DMS153 (cell line): ENCODE measurements around the gene CIB1.
"Not testable (repeated sequence)": the region's sequence is repeated elsewhere in the genome, so short reads cannot be mapped to it uniquely, and the experiment has no call there.

Experiments
- DNase-seq: peaks from one replicate; lab custom pipeline; 2025; lab: John Stamatoyannopoulos, UW

CIB1 gene

GRCh38 chr15:90233387-90234095 is at the start of gene CIB1:
Gene CIB1 (minus strand): TSS chr15:90233941. CDS start chr15:90233885, 56 bp downstream.
- peak; percentile 67 for DNase-seq

DNA sequence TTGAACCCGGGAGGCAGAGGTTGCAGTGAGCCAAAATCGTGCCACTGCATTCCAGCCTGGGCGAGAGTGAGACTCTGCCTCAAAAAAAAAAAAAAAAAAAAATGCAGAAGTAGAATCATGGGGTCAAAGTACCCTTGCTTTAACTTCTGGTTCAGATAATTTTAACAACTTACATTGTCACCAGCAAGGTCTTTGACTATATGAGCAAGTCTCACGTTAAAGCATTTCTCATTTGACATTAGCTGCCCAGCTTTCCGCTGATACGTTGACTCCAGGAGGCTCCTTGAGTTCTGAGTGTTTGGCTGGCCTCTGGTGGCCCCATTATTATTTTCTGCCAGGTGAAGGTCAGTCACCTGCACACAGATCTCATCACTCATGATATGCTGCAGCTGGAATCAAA is 47.9 kb upstream of the CIB1 start:
- DNase-seq, result not testable (repeated sequence)

GRCh38 chr15:90280743-90281142 is 47.0 kb upstream of the CIB1 start:
- DNase-seq, result not testable (repeated sequence)

GRCh38 chr15:90278467-90278866 is 44.7 kb upstream of the CIB1 start:
- DNase-seq, result not testable (repeated sequence)

DNA sequence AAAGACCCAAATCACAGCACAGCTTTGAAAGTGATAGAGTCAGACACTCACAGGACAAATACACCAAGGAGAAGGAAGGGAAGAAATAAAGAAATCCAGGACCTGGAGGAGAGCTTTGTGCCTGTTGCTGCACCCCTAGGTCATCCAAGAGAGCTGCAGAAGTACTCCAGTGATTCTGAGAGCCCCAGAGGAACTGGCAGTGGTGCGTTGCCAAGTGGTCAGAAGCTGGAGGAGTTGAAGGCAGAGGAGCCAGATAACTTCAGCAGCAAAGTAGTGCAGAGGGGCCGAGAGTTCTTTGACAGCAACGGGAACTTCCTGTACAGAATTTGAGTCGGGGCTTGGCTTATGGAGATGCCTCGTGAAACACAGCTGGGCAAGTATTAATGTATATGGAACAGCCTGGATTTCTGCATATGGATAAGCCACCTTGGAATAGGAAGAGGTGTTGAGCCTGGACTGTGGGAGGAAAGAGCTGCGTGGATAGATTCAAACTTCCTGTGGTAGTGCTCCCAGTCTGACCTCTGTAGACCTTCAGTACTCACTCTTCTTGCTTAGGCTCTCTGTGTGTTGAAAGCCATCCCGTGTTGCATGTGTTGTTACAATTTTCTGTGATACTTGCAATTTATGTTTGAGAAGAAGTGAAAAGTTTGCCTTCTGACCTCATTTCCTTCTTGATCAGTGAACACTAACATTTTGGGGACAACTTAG is 37.9 kb upstream of the CIB1 start:
- no peak for DNase-seq

DNA sequence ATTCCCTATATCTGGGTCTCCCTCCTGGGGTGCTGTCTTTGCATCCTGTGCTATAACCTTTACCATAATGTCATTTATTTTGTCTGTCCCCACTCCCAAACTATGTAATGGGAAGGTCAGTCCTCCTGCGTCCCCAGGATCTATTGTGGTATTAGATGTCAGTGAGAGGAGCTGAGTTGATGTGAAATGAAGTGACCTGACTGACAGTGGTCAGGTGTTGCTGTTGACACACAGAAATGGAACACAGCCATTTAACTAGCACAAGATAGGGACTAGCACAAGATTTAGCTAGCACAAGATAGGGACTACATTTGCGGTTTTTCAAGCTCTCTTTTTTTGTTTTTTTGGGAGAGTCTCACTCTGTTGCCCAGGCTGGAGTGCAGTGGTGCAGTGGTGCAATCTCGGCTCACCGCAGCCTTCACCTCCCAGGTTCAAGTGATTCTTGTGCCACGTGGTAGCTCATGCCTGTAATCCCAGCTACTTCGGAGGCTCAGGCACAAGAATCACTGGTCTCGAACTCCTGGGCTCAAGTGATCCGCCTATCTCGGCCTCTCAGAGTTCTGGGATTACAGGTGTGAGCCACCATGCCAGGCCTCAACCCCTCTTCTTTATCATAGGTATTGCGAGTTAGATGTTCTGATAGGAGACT is 36.9 kb upstream of the CIB1 start:
- DNase-seq, result no peak

GRCh38 chr15:90268415-90268814 is 34.7 kb upstream of the CIB1 start:
- DNase-seq, result peak; percentile 8

- no peak for DNase-seq
These were observed 32.7 kb upstream of the CIB1 start for GRCh38 chr15:90266485-90266884.

GRCh38 chr15:90266061-90266431 is 32.3 kb upstream of the CIB1 start:
- no peak for DNase-seq

DNA sequence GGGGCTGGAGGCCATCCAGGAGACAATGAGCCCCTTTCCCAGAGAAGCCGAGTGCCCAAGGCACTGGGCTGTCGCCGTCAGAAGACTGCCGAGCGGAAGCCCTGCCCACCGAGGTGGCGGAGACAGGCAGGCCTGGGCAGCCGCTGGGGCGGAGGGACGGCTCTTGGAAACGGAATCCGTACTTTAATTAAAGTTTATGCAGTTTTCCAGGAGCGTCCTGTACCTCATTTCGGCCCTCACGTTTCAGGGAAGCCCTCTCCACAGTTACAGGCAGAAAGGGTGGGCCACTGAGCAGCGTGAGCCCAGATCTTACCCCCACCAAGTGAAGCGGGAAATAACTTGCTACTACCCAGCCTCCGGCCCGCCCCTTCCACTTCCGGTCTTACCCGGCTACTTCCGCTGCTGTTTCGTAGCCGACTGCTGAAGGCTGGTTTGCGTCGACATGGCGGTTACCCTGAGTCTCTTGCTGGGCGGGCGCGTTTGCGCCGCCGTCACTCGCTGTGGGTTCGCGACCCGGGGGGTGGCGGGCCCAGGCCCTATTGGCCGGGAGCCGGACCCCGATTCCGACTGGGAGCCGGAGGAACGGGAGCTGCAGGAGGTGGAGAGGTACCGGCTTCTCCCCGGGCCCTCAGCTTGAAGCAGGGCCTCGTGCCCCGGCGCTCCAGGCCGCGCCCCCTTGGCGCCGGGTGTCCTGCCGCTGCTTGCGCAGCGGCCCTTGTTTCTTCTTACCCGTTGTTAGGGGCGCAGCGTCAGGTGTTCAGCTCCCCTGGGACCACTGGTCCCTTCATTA is 31.7 kb upstream of the CIB1 start, which contains the start of gene NGRN:
Gene NGRN, plus strand, starts transcription at position 402 of the 790 bp plus-strand sequence. Its CDS starts 41 bp downstream, at position 443.
- peak; percentile 54 for DNase-seq

DNA sequence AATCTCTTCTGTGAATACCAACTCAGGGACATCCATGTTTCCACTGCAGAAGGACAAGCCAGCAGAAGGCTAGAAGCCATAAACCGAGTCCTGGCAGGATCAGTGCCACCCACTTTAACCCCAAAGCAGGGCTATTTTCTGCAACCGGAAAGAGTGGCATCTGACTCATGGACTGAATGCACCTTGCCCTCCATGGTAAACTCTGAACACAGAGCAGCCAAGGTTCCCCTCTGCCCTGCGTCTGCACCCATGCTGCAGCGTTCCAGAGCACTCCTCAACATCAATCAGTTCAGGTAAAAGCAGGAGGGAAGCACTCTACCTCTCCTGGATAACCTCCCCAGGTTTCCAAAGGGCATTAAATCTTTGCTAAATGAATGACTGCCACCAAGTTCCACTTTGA is 30.9 kb upstream of the CIB1 start:
- DNase-seq, result no peak

- DNase-seq, result no peak
These were observed 28.7 kb upstream of the CIB1 start for GRCh38 chr15:90262426-90262825.

- DNase-seq, result no peak
These were observed 28.1 kb upstream of the CIB1 start for GRCh38 chr15:90261811-90262210.

DNA sequence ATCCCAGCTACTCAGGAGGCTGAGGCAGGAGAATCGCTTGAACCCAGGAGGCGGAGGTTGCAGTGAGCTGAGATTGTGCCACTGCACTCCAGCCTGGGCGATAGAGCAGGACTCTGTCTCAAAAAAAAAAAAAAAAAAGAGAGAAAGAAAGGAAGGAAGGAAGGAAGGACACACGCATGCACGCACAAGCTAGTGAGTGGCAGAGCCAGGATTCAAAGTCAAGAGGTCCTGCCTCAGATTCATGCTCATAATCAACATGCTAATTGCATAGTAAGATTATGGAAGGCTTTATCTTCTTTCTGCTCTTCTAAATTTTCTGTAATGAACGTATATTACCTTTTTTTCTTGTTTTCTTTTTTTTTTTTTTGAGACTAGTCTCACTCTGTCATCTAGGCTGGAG is 27.0 kb upstream of the CIB1 start:
- DNase-seq, result not testable (repeated sequence)

DNA sequence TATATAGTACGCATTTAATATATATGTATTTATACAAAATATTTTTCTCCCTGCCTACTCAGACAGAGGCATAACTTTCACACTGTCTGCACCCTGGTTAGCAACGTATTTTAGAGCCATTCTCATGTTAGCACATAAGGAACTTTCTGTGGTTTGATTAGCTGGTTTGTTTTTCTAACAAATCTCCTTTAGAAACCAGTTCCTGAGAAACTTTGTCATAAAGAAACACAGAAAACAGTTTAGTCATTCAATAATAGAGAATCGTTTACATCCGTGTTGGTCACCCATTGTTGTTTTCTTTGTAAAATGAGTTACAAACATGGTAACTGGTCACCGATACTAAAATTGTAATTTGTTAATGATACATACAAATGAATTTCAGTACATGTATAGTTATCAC is 25.8 kb upstream of the CIB1 start:
- DNase-seq, result no peak

DNA sequence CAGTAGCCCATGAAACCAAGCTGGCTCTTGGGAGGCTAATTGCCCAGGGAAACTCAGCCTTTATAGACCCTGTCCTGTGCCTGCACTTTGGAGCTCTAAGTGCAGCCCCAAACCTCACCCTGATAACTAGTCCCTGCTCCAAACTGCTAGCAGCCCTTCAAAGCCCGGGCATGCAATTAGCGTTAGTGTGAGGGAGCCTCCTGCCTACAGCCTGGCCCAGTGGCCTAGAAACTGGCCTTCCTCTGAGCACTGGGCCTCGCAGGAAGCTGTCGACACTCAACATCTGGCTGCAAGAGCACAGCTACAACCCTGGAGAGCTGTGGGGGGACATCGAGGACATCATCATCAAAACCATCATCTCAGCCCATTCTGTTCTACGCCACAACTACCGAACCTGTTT is 24.0 kb upstream of the CIB1 start:
- DNase-seq, result no peak

DNA sequence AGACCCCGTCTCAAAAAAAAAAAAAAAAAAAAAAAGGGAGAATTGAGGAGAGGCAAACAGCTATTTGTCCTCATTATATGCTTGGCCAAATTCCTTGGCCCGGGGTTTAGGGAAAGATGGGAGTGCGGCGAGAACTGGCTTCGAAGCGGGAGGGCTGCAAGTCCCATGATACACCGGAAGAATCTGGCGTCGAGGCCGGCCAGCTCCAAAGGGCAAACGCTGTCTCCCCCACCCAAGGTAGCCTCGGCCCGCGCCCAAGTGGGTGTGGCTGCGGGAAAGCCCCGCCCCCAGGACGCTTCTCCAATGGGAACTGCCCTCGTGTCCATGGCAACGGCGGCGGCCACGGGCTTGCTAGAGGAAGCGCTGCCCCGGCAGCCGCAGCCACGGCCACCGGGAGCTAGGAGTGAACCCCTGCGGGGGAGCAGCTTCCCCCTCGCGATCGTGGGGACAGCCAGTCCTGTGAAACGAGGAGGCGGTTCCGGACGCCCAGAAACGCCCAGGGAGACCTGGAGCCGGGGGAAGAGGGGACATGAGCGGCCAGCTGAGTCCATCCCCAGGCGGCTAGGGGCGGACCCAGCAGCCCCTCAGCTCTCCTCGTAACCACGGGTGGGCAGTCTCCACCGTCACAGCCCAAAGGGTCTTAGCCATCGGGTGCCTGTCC is 15.6 kb upstream of the CIB1 start, which contains the start of gene TTLL13:
Gene TTLL13, plus strand, starts transcription at position 354 of the 661 bp plus-strand sequence. CDS start 1,075 bp downstream, outside the sequence.
- peak; percentile 68 for DNase-seq

- no peak for DNase-seq
These were observed 15.1 kb upstream of the CIB1 start for GRCh38 chr15:90248789-90249202.

- DNase-seq, result no peak
These were observed 10.3 kb upstream of the CIB1 start for GRCh38 chr15:90243943-90244639.

DNA sequence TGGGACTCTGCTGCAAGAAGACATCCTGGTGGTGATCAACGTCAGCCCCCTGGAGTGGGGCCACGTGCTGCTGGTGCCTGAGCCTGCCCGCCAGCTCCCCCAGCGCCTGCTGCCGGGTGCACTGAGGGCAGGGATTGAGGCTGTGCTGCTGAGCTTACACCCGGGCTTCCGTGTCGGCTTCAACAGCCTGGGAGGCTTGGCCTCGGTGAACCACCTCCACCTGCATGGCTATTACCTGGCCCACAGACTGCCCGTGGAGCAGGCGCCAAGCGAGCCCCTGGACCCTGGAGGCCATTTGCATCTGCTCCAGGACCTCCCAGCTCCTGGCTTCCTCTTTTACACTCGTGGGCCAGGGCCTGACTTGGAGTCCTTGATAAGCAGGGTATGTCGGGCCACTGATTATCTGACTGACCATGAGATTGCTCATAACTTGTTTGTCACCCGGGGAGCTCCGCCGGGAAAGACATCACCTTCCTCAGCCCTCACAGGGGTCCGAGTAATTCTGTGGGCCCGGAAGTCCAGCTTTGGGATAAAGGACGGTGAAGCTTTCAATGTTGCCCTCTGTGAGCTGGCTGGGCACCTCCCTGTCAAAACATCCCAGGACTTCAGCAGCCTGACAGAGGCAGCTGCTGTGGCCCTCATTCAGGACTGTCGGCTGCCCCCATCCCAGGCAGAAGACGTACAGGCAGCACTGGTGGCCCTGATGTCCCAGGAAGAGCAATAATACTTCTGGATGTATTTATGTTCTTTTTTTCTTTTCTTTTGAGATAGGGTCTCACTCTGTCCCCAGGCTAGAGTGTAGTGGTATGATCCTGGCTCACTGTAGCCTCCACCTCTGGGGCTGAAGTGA is 7.8 kb upstream of the CIB1 start:
- DNase-seq, result no peak
